ENCODE measurements around the gene EXOC3.

EXOC3 gene

DNA sequence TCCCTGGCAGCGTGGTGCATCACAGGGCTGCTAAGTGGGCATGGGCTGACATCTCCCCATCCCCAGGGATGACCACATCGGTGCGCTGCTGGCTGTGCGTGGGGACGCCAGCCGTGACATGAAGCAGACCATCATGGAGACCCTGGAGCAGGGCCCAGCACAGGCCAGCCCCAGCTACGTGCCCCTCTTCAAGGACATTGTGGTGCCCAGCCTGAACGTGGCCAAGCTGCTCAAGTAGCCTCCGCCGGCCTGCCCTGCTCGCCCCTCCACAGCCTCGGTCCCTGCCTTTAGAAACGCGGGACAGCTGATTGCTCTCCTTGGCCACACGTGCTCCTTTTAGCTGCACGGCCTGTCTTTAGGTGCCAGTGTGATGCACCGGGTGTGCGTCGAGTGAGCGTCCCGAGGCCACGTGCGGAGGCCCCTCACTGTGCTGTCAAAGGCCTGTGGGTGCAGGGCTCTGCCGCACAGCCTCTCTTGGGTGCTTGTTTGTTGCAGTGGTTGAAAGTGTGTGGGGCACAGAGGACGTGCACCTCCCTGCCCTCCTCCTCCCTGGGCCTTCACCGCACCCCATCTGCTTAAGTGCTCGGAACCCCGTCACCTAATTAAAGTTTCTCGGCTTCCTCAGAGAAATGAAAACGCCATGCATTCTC is 23.8 kb downstream of the EXOC3 start:
- Histone ChIP-seq H3K4me3 (ENCODE audit: insufficient read length, low read depth) (no peak overlapping the region), H3K36me3 (ENCODE audit: insufficient read depth, insufficient read length, low read length) (peaks cover 57% of the 10 kb centered on the region)
- no peak for DNase-seq (ENCODE audit: low read depth, low spot score)

DNA sequence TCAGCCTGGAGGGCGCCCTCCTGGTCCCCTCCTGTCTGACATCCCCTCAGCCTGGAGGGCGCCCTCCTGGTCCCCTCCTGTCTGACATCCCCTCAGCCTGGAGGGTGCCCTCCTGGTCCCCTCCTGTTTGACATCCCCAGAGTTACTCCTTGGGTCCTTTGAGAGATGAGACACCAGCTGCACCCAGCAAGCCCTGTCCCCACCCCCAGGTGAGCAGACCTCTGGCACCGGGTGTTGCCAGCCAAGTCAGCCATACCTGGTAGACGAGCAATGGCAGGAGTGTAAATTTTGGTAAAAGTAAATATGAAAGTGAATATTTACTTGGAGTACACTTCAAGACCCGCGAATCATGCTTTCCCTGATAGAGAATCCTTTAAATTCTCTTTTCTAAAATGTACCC is 25.4 kb downstream of the EXOC3 start:
- TF ChIP-seq SUZ12 (IDR thresholded peaks at IDR 0.05; ENCODE audit: extremely low read depth, insufficient read depth, insufficient read length) (no peak), YY1 (IDR thresholded peaks at IDR 0.05; ENCODE audit: insufficient read depth, insufficient read length) (no peak), ZNF274 (IDR thresholded peaks at IDR 0.05; ENCODE audit: low read depth, low read length) (no peak)
- DNase-seq (ENCODE audit: low read depth, low spot score), result no peak
- Histone ChIP-seq H3K4me3 (ENCODE audit: insufficient read length, low read depth) (no peak overlapping the region), H3K4me1 (ENCODE audit: insufficient read depth, insufficient read length) (peaks cover 3% of the 10 kb centered on the region), H3K36me3 (ENCODE audit: insufficient read depth, insufficient read length, low read length) (peaks cover 43% of the 10 kb centered on the region), H3K27me3 (ENCODE audit: insufficient read depth, insufficient read length) (no peaks in the 10 kb centered on the region), H3K9me3 (ENCODE audit: insufficient read depth, low read length) (no peaks in the 10 kb centered on the region), H3K9ac (ENCODE audit: insufficient read length, low read depth) (no peak overlapping the region)

More for the DNA sequence above, 23.8 kb downstream of the EXOC3 start:
- Histone ChIP-seq H3K27me3 (ENCODE audit: insufficient read depth, insufficient read length) (no peaks in the 10 kb centered on the region), H3K9me3 (ENCODE audit: insufficient read depth, low read length) (no peaks in the 10 kb centered on the region), H3K9ac (ENCODE audit: insufficient read length, low read depth) (no peak overlapping the region), H3K4me1 (ENCODE audit: insufficient read depth, insufficient read length) (peaks cover 3% of the 10 kb centered on the region)
- no peak for TF ChIP-seq YY1 (IDR thresholded peaks at IDR 0.05; ENCODE audit: insufficient read depth, insufficient read length)
- no peak for TF ChIP-seq SUZ12 (IDR thresholded peaks at IDR 0.05; ENCODE audit: extremely low read depth, insufficient read depth, insufficient read length)
- TF ChIP-seq ZNF274 (IDR thresholded peaks at IDR 0.05; ENCODE audit: low read depth, low read length), result no peak

DNA sequence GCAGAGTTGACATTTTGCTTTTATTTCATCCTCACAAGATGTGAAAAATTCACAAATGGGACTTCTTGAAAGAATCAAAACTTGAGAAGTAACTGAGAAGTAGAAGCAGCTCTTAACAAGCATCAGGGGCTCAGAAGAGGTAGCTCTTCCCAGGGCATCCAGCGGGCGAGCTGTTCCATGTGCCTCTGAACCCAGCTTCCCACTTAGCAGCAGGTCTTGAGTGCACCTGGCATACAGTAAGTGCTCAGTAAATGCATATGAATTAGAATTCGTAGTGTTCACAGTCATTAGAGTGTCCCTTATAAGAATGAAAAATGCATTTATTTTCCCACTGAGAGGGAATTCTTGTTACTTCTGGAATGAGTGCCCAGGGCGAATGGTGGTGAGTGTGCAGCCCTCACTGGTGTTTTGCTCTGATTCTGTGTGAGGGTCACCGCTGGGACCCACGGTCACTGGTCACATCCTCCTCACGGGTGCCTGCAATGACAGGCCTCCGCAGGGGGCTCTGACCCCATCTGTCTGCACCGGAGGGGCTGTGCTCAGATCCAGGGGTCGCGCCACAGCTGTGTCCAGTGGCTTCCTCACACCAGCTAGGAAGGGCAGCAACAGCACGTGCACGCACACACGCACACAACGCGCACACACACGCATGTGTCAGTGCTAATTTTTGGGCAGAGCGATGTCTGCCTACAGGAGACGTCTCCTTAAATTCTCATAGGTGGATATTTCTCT is 26.9 kb downstream of the EXOC3 start:
- H3K27me3 ChIP-seq (ENCODE audit: insufficient read depth, insufficient read length), result peaks cover 2% of the 10 kb centered on the region
- TF ChIP-seq YY1 (IDR thresholded peaks at IDR 0.05; ENCODE audit: insufficient read depth, insufficient read length) (no peak), SUZ12 (IDR thresholded peaks at IDR 0.05; ENCODE audit: extremely low read depth, insufficient read depth, insufficient read length) (no peak), ZNF274 (IDR thresholded peaks at IDR 0.05; ENCODE audit: low read depth, low read length) (no peak)
- no peak overlapping the region for H3K9ac ChIP-seq (ENCODE audit: insufficient read length, low read depth)
- no peak overlapping the region for H3K4me3 ChIP-seq (ENCODE audit: insufficient read length, low read depth)
- peaks cover 29% of the 10 kb centered on the region for H3K36me3 ChIP-seq (ENCODE audit: insufficient read depth, insufficient read length, low read length)
- peaks cover 3% of the 10 kb centered on the region for H3K4me1 ChIP-seq (ENCODE audit: insufficient read depth, insufficient read length)
- DNase-seq (ENCODE audit: low read depth, low spot score), result no peak
- H3K9me3 ChIP-seq (ENCODE audit: insufficient read depth, low read length), result no peaks in the 10 kb centered on the region

DNA sequence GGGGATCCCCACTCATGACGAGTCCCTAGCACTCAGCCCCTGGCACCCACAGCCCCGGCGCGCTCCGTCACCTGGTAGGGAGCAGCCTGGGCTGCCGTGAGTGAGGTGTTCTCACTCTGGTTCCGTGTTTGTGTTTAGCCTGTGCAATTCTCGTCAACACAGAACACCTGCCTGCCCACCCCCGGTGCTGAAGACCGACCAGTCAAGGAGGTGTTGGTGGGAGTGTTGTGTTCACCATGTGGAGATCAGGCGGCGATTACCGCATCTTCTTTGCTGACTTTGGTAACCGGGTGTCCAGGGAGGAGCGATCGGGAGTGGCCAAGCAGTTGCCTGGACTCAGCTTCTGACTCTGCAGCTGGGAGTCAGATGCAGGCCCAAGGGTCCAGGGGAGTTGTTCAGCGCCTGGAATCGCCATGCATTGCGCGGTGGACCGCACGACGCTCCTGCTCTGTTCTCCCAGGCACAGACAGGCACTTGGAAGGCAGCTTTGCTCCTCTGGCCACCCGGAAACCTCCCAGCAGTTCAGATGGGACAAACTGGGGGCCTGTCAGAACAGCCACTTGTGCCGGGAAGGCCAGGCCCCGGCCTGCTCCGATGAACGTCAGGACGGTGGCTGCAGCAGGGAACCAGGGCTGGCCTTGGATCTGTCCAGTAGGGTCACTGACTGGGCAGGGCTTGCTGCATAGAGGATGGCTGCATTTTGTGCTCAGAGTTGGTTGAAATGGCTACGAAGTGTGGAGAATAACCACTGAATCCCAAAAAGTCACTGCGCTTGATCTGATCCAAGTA is 28.2 kb downstream of the EXOC3 start:
- peaks cover 27% of the 10 kb centered on the region for H3K36me3 ChIP-seq (ENCODE audit: insufficient read depth, insufficient read length, low read length)
- peaks cover 9% of the 10 kb centered on the region for H3K27me3 ChIP-seq (ENCODE audit: insufficient read depth, insufficient read length)
- no peak for TF ChIP-seq YY1 (IDR thresholded peaks at IDR 0.05; ENCODE audit: insufficient read depth, insufficient read length)
- TF ChIP-seq SUZ12 (IDR thresholded peaks at IDR 0.05; ENCODE audit: extremely low read depth, insufficient read depth, insufficient read length), result no peak
- no peak for TF ChIP-seq ZNF274 (IDR thresholded peaks at IDR 0.05; ENCODE audit: low read depth, low read length)
- H3K4me3 ChIP-seq (ENCODE audit: insufficient read length, low read depth), result no peak overlapping the region
- peak overlapping the region; percentile 11 for H3K9ac ChIP-seq (ENCODE audit: insufficient read length, low read depth)
- H3K4me1 ChIP-seq (ENCODE audit: insufficient read depth, insufficient read length), result peaks cover 9% of the 10 kb centered on the region
- no peaks in the 10 kb centered on the region for H3K9me3 ChIP-seq (ENCODE audit: insufficient read depth, low read length)
- DNase-seq (ENCODE audit: low read depth, low spot score), result no peak

DNA sequence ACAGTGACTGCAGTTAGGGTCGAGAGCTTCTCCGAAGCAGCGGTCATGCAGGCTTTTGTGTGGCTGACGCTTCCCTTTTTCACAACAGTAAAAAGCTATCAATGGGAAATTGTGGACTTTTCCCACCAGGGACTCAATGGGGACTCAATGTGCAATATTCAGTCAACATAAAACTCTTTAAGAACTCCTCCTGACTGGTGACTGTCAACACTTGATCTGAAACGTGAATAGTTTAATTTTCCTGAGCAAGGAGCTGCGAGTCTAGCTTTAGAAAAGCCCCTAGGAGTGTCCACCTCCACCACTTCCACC is 28.7 kb downstream of the EXOC3 start:
- TF ChIP-seq YY1 (IDR thresholded peaks at IDR 0.05; ENCODE audit: insufficient read depth, insufficient read length) (no peak), ZNF274 (IDR thresholded peaks at IDR 0.05; ENCODE audit: low read depth, low read length) (no peak), SUZ12 (IDR thresholded peaks at IDR 0.05; ENCODE audit: extremely low read depth, insufficient read depth, insufficient read length) (no peak)
- Histone ChIP-seq H3K9ac (ENCODE audit: insufficient read length, low read depth) (peak overlapping the region; percentile 92), H3K36me3 (ENCODE audit: insufficient read depth, insufficient read length, low read length) (peaks cover 27% of the 10 kb centered on the region), H3K4me1 (ENCODE audit: insufficient read depth, insufficient read length) (peaks cover 9% of the 10 kb centered on the region), H3K4me3 (ENCODE audit: insufficient read length, low read depth) (peak overlapping the region; percentile 67), H3K9me3 (ENCODE audit: insufficient read depth, low read length) (no peaks in the 10 kb centered on the region), H3K27me3 (ENCODE audit: insufficient read depth, insufficient read length) (peaks cover 9% of the 10 kb centered on the region)
- DNase-seq (ENCODE audit: low read depth, low spot score), result no peak

DNA sequence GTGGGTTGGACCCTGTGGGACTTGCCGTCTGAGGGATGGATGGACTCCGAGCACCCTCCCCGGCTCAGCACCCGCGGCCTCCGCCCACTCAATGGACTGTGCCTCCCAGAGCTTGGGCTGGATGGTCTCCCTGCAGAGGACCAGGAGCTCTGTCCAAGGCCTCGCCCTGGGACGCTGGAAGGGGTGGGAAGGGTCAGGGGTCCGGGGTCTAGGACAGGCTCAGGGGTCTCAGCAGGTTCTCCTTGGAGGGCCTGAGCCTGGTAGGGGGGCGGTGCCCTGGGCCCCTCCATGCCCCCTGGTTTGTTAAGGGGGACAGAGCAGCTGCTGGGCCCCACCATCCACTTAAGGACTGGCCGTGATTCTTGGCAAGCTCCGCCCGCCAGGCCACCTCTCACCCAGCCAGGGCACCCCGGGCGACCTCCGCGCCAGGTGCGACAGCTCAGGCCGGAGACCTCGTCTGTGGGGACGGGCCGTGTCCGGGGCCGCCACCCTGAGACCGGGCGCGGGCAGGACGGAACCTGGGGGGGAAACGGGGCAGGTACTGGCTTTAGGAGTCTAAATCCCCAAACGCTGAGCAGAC is 29.2 kb downstream of the EXOC3 start:
- Histone ChIP-seq H3K27me3 (ENCODE audit: insufficient read depth, insufficient read length) (peaks cover 9% of the 10 kb centered on the region), H3K4me1 (ENCODE audit: insufficient read depth, insufficient read length) (peaks cover 9% of the 10 kb centered on the region), H3K9ac (ENCODE audit: insufficient read length, low read depth) (peak overlapping the region; percentile 92), H3K9me3 (ENCODE audit: insufficient read depth, low read length) (no peaks in the 10 kb centered on the region), H3K4me3 (ENCODE audit: insufficient read length, low read depth) (peak overlapping the region; percentile 67), H3K36me3 (ENCODE audit: insufficient read depth, insufficient read length, low read length) (peaks cover 30% of the 10 kb centered on the region)
- DNase-seq (ENCODE audit: low read depth, low spot score), result no peak
- TF ChIP-seq ZNF274 (IDR thresholded peaks at IDR 0.05; ENCODE audit: low read depth, low read length), result no peak
- no peak for TF ChIP-seq YY1 (IDR thresholded peaks at IDR 0.05; ENCODE audit: insufficient read depth, insufficient read length)
- no peak for TF ChIP-seq SUZ12 (IDR thresholded peaks at IDR 0.05; ENCODE audit: extremely low read depth, insufficient read depth, insufficient read length)

Data from NT2/D1 (cell line).